IPS-18a (cell line): ENCODE measurements around the gene MLEC.
A peak's percentile ranks its signal among the peaks of the same experiment; 100 is the strongest.

Experiments used
- H3K27ac ChIP-seq: one replicate; pipeline ENCODE4 v1.5.1; 2013; ENCODE audit warnings: low read length
- H3K27me3 ChIP-seq: one replicate; pipeline ENCODE4 v1.6.1; 2013; ENCODE audit warnings: mild to moderate bottlenecking, low read length; ENCODE audit not compliant: control insufficient read depth, insufficient read depth
- H3K36me3 ChIP-seq: one replicate; pipeline ENCODE4 v1.6.1; 2013; ENCODE audit warnings: low read depth, low read length; ENCODE audit not compliant: control insufficient read depth
- H3K4me1 ChIP-seq: one replicate; pipeline ENCODE4 v1.6.1; 2013; ENCODE audit warnings: low read depth, low read length; ENCODE audit not compliant: control insufficient read depth
- H3K4me3 ChIP-seq: one replicate; pipeline ENCODE4 v1.5.1; 2013; ENCODE audit warnings: low read length
- H3K9ac ChIP-seq: one replicate; pipeline ENCODE4 v1.6.1; 2013; ENCODE audit warnings: mild to moderate bottlenecking, low read length, moderate library complexity
- H3K9me3 ChIP-seq: one replicate; pipeline ENCODE4 v1.6.1; 2013; ENCODE audit warnings: low read depth, low read length; ENCODE audit not compliant: control insufficient read depth

Gene MLEC, protein sequence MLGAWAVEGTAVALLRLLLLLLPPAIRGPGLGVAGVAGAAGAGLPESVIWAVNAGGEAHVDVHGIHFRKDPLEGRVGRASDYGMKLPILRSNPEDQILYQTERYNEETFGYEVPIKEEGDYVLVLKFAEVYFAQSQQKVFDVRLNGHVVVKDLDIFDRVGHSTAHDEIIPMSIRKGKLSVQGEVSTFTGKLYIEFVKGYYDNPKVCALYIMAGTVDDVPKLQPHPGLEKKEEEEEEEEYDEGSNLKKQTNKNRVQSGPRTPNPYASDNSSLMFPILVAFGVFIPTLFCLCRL

GRCh38 chr12:120686690-120687577, at the start of gene MLEC:
Gene MLEC, plus strand, starts transcription at chr12:120687149. Its CDS starts 148 bp downstream, at chr12:120687297.
- Histone ChIP-seq H3K27ac (peak within 1 kb of the TSS; percentile 98), H3K9me3 (no peaks in the 10 kb centered on the region), H3K4me3 (peak within 1 kb of the TSS; percentile 98), H3K9ac (peak within 1 kb of the TSS; percentile 89), H3K36me3 (no peaks in the 10 kb centered on the region), H3K4me1 (peaks cover 31% of the 10 kb centered on the region), H3K27me3 (no peaks in the 10 kb centered on the region)

DNA sequence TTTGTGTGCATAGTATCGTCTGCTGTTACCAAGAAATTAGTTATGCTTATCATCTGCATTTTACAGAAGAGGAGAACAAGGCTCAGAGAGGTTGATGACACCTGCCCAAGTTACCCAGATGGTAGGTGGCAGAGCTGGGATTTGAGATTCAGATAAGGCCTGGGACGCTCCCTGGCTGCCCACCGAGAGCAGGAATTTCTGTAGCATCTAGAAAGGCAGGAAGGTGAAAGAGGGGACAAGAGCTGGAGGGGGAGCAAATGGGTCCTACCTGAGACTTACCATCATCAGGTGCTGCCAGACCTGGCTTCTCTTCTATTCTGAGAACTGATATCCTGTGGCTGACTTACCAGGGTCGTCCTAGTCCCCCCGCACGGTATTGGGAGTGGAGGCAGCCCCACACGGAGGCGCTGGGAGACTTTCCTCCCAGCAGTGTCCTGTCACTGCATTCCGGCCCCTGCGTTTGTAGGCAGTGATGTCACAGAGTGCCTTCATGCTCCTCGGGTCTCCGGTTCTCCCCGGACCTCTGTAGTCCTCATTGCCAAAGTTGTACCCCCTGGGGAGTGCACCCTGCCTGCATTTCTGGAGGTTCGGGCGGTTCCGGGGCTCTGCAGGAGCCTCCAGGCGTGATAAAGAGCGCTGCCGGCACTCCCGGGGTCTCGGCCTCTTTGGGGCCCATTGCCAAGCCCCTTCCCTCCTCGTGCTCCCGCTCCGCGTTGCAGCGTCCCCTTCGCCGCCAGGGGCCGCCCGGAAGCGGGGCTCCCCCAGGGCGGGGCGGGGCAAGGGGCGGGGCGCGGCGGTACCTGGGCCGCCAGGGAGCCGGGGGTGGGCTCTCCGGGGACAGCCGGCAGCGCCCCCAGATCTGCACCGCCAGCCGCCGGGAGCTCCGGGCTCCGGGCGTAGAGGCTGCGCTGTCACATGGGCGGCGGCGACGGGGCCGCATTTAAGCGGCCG, 46.9 kb upstream of the MLEC start, which contains the start of gene CABP1:
TSS of gene CABP1 (plus strand) at position 856 of the 951 bp plus-strand sequence. CDS start at position 916, 60 bp downstream.
- Histone ChIP-seq H3K36me3 (no peaks in the 10 kb centered on the region), H3K4me1 (no peaks in the 10 kb centered on the region), H3K9ac (peak within 1 kb of the TSS; percentile 24), H3K27me3 (peaks cover 21% of the 10 kb centered on the region), H3K27ac (no peak within 1 kb of the TSS), H3K4me3 (peak within 1 kb of the TSS; percentile 57), H3K9me3 (no peaks in the 10 kb centered on the region)

DNA sequence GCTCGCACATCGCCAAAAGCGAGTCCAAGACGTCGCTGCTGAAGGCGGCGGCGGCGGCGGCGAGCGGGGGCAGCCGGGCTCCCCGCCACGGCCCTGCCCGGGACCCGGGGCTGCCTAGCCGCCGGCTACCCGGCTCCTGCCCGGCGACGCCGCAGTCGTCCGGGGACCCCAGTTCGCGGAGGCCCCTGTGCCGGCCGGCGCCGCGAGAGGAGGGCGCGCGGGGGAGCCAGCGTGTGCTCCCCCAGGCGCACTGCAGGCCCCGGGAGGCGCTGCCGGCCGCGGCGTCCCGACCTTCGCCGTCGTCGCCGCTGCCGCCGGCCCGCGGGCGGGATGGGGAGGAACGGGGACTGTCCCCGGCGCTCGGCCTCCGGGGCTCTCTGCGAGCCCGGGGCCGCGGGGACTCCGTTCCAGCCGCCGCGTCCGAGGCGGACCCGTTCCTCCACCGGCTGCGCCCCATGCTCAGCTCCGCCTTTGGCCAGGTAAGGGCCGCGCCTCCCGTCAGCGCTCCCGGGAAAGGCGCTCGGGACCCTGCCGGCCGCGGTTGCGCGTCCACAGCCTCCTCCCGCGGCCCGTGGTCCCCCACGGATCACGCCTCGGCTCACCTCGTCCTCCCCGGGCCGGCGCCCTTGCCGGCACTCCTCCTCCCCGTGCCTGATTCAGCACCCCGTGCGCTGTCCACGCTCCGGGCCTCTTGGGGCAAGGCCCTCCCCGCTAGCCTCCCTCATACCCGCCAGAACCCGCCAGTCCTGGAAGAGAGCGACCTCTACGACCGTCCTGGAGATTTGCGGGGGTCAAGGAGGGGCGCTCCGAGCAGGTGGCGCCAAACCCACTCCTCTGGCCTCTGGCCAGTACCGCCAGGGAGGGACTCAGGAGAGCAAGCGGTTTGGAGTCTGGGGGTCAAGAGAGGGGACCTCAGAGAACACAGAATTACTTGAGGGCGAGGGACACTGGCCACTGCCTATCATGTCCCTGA, 45.8 kb upstream of the MLEC start:
- peaks cover 21% of the 10 kb centered on the region for H3K27me3 ChIP-seq
- no peaks in the 10 kb centered on the region for H3K9me3 ChIP-seq
- H3K27ac ChIP-seq = no peak overlapping the region
- no peaks in the 10 kb centered on the region for H3K36me3 ChIP-seq
- no peaks in the 10 kb centered on the region for H3K4me1 ChIP-seq
- peak overlapping the region; percentile 41 for H3K4me3 ChIP-seq
- H3K9ac ChIP-seq = no peak overlapping the region

- no peak overlapping the region for H3K4me3 ChIP-seq
- no peak overlapping the region for H3K9ac ChIP-seq
- H3K4me1 ChIP-seq = no peaks in the 10 kb centered on the region
- H3K27ac ChIP-seq = no peak overlapping the region
- no peaks in the 10 kb centered on the region for H3K36me3 ChIP-seq
- no peaks in the 10 kb centered on the region for H3K9me3 ChIP-seq
- H3K27me3 ChIP-seq = peaks cover 21% of the 10 kb centered on the region
Observed at GRCh38 chr12:120642121-120642520, 44.8 kb upstream of the MLEC start.

DNA sequence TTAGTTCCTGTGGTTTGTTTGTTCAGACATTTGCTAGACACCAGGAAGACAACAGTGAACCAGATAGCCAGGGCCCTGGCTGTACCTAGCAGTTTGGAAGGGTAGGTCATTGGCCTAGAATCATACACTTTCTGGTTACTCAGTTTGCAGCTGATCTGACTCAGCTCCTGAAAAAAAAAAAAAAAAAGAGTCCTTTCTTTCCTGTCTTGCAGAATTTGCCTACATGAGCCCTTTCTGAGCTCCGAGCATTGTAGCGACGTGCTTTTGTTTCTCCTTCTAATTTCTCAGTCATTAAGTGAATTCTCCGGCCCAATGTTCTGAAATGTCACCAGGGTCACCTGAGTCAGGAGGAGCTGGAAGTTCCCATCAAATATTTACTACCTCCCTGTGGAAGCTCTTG, 44.1 kb upstream of the MLEC start:
- H3K4me1 ChIP-seq = no peaks in the 10 kb centered on the region
- H3K4me3 ChIP-seq = no peak overlapping the region
- no peaks in the 10 kb centered on the region for H3K9me3 ChIP-seq
- no peak overlapping the region for H3K27ac ChIP-seq
- no peaks in the 10 kb centered on the region for H3K36me3 ChIP-seq
- peaks cover 21% of the 10 kb centered on the region for H3K27me3 ChIP-seq
- H3K9ac ChIP-seq = no peak overlapping the region

- Histone ChIP-seq H3K4me3 (no peak overlapping the region), H3K27me3 (peaks cover 21% of the 10 kb centered on the region), H3K36me3 (no peaks in the 10 kb centered on the region), H3K9me3 (no peaks in the 10 kb centered on the region), H3K9ac (no peak overlapping the region), H3K27ac (no peak overlapping the region), H3K4me1 (no peaks in the 10 kb centered on the region)
Observed at GRCh38 chr12:120643574-120643973, 43.4 kb upstream of the MLEC start.

DNA sequence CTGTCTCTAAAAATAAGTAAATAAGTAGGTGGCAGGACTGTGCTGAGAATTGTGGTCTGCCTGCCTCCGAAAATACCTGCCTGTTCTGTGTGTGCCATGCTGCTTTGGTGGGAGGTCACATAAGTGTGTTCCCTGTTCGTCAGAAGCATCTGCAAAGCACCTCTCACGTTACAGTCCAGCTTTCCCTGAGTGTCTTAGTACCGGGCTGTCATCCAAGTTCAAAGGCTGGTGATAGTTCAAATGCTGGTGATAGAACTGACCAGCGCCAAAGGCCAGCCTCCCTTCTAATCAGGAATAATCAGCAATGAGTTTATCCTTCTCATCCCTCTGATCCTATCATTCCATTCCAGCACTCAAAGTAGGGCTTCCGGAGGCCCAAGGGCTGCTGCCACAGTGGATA, 40.9 kb upstream of the MLEC start:
- Histone ChIP-seq H3K4me1 (no peaks in the 10 kb centered on the region), H3K27me3 (peaks cover 21% of the 10 kb centered on the region), H3K4me3 (no peak overlapping the region)

GRCh38 chr12:120647375-120647755, 39.6 kb upstream of the MLEC start:
- Histone ChIP-seq H3K9me3 (no peaks in the 10 kb centered on the region), H3K4me1 (peaks cover 3% of the 10 kb centered on the region), H3K36me3 (no peaks in the 10 kb centered on the region), H3K9ac (no peak overlapping the region), H3K4me3 (no peak overlapping the region), H3K27ac (no peak overlapping the region), H3K27me3 (peaks cover 10% of the 10 kb centered on the region)

More for the DNA sequence above, 40.9 kb upstream of the MLEC start:
- Histone ChIP-seq H3K9me3 (no peaks in the 10 kb centered on the region), H3K9ac (no peak overlapping the region), H3K36me3 (no peaks in the 10 kb centered on the region), H3K27ac (no peak overlapping the region)

DNA sequence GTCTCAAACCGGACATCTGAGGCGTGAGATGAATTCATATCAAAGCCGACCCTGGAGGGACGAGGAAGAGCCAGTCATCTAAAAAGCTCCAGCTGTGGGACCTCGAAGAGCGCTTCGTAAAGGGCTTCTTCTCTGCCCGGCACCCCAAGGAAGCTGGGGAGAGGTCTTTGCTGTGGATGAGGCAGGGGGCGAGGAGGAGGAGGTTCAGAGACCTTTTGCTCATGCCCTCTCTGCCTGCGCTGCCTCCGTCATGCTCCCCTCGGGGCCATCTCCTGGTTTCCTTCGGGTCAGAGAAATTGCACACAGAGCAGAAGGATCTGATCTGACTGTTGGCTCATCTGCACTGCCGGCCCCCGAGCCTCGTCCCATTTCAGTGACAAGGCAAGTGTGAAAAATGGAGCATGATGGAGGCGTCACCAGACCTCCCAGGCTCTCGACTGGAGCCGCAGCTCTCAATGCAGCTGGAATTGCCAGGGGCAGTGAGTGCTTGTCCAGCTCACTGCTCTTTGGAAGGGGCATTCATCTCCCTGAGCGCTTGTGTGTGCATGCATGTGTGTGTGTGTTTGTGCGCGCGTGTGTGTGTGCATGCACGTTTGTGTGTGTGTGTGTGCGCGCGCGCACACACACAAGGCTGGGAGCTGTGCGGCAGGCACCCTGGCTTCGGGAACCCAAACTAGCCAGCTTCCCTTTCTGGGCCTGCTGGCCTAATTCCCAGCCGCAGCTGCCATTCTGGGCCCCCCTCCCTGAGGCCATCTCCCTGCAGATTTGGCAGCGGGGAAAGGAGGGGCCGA, 37.3 kb upstream of the MLEC start:
- no peaks in the 10 kb centered on the region for H3K36me3 ChIP-seq
- H3K27me3 ChIP-seq = no peaks in the 10 kb centered on the region
- H3K4me1 ChIP-seq = peaks cover 3% of the 10 kb centered on the region
- H3K9ac ChIP-seq = no peak overlapping the region
- no peak overlapping the region for H3K27ac ChIP-seq
- H3K9me3 ChIP-seq = no peaks in the 10 kb centered on the region
- H3K4me3 ChIP-seq = peak overlapping the region; percentile 54

GRCh38 chr12:120650233-120650690, 36.7 kb upstream of the MLEC start:
- Histone ChIP-seq H3K4me3 (no peak overlapping the region), H3K9ac (no peak overlapping the region)

More at GRCh38 chr12:120650233-120650690, 36.7 kb upstream of the MLEC start:
- Histone ChIP-seq H3K9me3 (no peaks in the 10 kb centered on the region), H3K36me3 (no peaks in the 10 kb centered on the region), H3K27ac (no peak overlapping the region), H3K4me1 (peaks cover 3% of the 10 kb centered on the region), H3K27me3 (no peaks in the 10 kb centered on the region)
